ENCODE data around the gene SDHA.
"Not testable (repeated sequence)": the region's sequence is repeated elsewhere in the genome, so short reads cannot be mapped to it uniquely, and the experiment has no call there.

Gene SDHA

DNA sequence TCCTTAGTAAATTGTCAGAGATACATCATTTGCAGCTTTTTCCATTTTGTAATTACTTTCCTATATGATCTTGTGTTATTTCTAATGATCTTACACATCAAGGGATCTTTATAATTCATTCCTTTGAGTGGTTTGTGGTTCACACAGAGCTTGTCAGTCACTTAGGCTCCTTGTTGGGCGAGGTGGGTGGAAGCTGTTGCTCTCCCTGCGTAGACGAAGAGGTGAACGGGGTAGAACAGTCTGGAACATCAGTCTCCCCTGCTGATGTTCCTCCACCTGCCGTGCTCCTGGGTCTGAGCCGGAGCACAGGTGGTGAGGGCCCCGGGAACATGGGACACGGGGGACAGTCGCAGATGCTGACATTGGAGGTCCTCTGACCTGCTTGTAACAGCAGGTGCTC lies 17.4 kb downstream of the SDHA start:
- not testable (repeated sequence) for H3K9ac ChIP-seq (ENCODE audit: low read depth, low read length); H3K27me3 ChIP-seq (ENCODE audit: control insufficient read depth, insufficient read depth, low read length); H3K4me3 ChIP-seq (ENCODE audit: low read depth, low read length); H3K9me3 ChIP-seq (ENCODE audit: control insufficient read depth, insufficient read depth, low read length); H3K4me1 ChIP-seq (ENCODE audit: control insufficient read depth, insufficient read depth, low read length)
- peaks cover 19% of the 10 kb centered on the region for H3K36me3 ChIP-seq (ENCODE audit: control insufficient read depth, insufficient read depth, low read length)

DNA sequence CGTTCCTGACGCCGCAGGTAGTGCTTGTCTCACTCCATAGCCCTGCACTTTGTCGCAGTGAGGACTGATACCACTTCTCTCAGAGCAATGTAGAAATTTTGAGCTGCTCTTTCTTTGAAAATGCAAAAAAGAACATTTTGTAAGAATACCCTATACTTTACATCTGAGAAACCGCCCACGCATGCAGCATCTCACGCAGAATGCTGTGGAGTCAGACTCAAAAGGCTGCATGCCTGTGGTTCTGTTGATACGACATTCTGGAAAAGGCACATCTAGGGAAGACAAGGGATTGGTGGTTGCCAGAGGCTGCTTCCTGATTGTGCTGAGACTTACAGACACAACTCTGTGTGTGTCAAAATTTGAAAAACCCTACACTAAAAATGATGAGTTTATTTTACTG lies 19.8 kb downstream of the SDHA start:
- H3K36me3 ChIP-seq (ENCODE audit: control insufficient read depth, insufficient read depth, low read length) = peaks cover 33% of the 10 kb centered on the region
- H3K9ac ChIP-seq (ENCODE audit: low read depth, low read length); H3K27me3 ChIP-seq (ENCODE audit: control insufficient read depth, insufficient read depth, low read length); H3K4me1 ChIP-seq (ENCODE audit: control insufficient read depth, insufficient read depth, low read length); H3K9me3 ChIP-seq (ENCODE audit: control insufficient read depth, insufficient read depth, low read length); H3K4me3 ChIP-seq (ENCODE audit: low read depth, low read length): not testable (repeated sequence)

DNA sequence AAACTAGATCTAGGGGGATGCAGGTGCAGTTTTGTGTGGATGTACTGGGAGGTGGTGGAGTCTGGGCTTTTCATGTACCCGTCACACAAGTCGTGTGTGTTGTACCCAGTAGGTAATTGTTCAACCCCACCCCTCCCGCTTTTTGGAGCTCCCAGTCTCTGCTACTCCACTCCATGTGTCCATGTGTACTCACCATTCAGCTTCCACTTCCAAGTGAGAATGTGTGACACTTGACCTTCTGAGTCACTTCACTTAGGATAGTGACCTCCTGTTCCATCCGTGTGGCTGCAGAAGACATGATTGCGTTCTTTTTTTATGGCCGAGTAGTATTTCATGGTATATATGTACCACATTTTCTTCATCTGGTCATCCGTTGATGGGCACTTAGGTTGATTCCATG lies 22.4 kb downstream of the SDHA start:
- H3K27me3 ChIP-seq (ENCODE audit: control insufficient read depth, insufficient read depth, low read length); H3K9me3 ChIP-seq (ENCODE audit: control insufficient read depth, insufficient read depth, low read length): not testable (repeated sequence)
- peaks cover 22% of the 10 kb centered on the region for H3K36me3 ChIP-seq (ENCODE audit: control insufficient read depth, insufficient read depth, low read length)

DNA sequence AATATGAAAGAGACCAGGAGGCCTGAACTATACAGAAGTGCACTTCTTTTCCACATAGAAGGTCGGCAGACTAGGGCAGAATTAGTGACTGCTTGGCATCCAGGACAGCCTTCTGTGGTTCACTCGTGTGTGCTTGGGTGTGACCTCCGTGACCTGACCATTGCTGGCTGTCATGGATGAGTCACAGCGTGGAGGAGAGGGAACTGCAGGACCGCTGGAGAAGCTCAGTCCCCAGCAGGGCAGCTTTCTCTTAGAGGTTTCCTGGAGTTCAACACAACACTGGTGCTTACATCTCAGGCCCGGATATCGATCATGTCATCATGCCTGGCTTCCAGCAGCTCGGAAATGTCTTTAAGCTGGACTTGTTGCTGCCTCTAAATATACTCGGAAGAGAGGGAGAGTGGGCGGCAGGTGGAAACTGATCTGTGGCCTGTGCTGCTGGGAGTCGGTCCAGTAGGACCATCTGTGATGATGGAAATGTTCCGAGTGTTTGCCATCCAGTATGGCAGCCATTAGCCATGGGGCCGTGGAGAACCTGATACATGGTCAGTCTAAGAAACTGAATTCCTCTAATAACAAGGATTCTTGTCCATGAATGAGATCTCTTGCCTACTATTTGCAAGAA lies 23.0 kb downstream of the SDHA start:
- not testable (repeated sequence) for H3K4me3 ChIP-seq (ENCODE audit: low read depth, low read length); H3K9me3 ChIP-seq (ENCODE audit: control insufficient read depth, insufficient read depth, low read length); H3K27me3 ChIP-seq (ENCODE audit: control insufficient read depth, insufficient read depth, low read length); H3K4me1 ChIP-seq (ENCODE audit: control insufficient read depth, insufficient read depth, low read length); H3K9ac ChIP-seq (ENCODE audit: low read depth, low read length)
- H3K36me3 ChIP-seq (ENCODE audit: control insufficient read depth, insufficient read depth, low read length) = peaks cover 22% of the 10 kb centered on the region

More for the DNA sequence above, 22.4 kb downstream of the SDHA start:
- not testable (repeated sequence) for H3K4me3 ChIP-seq (ENCODE audit: low read depth, low read length); H3K9ac ChIP-seq (ENCODE audit: low read depth, low read length); H3K4me1 ChIP-seq (ENCODE audit: control insufficient read depth, insufficient read depth, low read length)

DNA sequence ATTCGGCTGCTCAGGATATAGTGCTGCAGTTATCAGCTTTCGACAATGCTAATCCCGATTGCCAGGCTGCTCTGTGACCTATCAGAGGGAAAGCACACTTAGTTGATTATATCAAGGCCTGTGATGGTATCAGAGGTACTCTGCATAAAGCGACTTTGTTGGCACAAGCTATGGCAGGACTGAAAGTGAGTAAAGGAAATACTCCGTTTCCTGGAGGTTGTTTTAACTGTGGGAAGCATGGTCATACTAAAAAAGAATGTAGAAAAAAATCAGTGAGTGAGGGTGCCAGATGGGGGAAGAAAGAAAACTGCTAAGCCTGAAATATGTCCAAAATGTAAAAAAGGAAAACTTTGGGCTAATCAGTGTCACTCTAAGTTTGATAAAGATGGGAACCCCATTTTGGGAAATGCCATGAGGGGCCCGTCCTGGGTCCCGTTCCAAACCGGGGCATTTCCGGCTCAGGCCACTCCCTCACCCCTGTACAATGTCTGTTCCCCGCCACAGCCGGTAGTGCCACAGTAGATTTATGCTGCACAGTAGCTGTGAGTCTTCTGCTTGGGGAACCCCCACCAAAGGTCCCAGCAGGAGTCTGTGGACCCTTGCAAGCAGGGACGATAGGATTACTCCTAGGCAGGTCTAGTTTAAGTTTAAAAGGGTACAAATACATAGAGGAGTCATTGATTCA lies 25.7 kb downstream of the SDHA start:
- H3K27me3 ChIP-seq (ENCODE audit: control insufficient read depth, insufficient read depth, low read length); H3K4me1 ChIP-seq (ENCODE audit: control insufficient read depth, insufficient read depth, low read length); H3K4me3 ChIP-seq (ENCODE audit: low read depth, low read length); H3K9me3 ChIP-seq (ENCODE audit: control insufficient read depth, insufficient read depth, low read length); H3K9ac ChIP-seq (ENCODE audit: low read depth, low read length): not testable (repeated sequence)
- peaks cover 26% of the 10 kb centered on the region for H3K36me3 ChIP-seq (ENCODE audit: control insufficient read depth, insufficient read depth, low read length)

DNA sequence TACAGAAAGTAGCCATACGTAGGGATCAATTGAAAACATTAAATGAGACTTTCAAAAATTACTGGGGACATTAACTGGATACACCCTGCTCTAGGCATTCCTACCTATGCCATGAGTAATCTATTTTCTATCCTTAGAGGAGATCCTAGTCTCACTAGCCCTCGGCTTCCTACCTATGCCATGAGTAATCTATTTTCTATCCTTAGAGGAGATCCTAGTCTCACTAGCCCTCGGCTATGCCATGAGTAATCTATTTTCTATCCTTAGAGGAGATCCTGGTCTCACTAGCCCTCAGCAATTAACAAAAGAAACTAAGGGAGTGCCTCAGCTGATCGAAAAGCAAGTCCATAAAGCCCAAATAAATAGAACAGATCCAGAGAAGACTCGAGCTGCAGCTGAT lies 27.6 kb downstream of the SDHA start:
- H3K9me3 ChIP-seq (ENCODE audit: control insufficient read depth, insufficient read depth, low read length); H3K9ac ChIP-seq (ENCODE audit: low read depth, low read length); H3K27me3 ChIP-seq (ENCODE audit: control insufficient read depth, insufficient read depth, low read length); H3K4me1 ChIP-seq (ENCODE audit: control insufficient read depth, insufficient read depth, low read length); H3K4me3 ChIP-seq (ENCODE audit: low read depth, low read length): not testable (repeated sequence)
- peaks cover 22% of the 10 kb centered on the region for H3K36me3 ChIP-seq (ENCODE audit: control insufficient read depth, insufficient read depth, low read length)

DNA sequence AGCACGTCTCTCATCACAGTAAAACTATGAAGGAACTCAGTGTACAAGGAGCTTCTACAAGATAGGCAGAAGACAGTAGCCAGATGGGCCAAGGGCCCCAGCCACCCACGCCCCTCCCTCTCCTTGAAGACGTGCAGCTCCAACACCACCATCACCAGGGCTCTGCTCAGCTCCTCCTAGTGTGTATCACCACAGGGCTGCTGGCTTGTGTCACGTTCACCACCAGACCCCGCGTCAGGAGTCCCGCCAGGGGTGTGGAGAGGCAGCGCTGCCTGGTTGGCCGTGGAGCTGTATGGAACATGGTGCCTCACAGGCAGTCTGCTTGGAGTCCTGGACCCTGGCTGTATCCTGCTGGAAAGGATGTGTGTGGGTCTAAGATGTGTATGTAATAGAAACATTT lies 32.3 kb downstream of the SDHA start:
- H3K4me3 ChIP-seq (ENCODE audit: low read depth, low read length); H3K36me3 ChIP-seq (ENCODE audit: control insufficient read depth, insufficient read depth, low read length); H3K9ac ChIP-seq (ENCODE audit: low read depth, low read length); H3K27me3 ChIP-seq (ENCODE audit: control insufficient read depth, insufficient read depth, low read length); H3K9me3 ChIP-seq (ENCODE audit: control insufficient read depth, insufficient read depth, low read length); H3K4me1 ChIP-seq (ENCODE audit: control insufficient read depth, insufficient read depth, low read length): not testable (repeated sequence)

DNA sequence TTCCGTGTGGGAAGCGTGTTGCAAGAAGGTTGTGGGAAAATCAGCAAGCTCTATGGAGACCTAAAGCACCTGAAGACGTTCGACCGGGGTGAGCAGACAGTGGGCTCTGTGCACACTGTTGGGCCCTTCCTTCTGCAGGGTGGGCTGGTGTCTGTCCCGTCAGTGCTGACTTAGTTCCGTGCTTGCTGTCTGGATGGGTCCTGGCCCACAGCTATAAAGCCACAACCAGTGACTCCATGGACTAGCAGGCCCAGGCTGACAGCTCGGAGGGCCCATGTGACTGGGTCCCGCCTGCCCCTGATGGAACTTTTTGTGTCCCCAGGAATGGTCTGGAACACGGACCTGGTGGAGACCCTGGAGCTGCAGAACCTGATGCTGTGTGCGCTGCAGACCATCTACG lies 32.9 kb downstream of the SDHA start:
- H3K27me3 ChIP-seq (ENCODE audit: control insufficient read depth, insufficient read depth, low read length); H3K4me3 ChIP-seq (ENCODE audit: low read depth, low read length); H3K36me3 ChIP-seq (ENCODE audit: control insufficient read depth, insufficient read depth, low read length); H3K9me3 ChIP-seq (ENCODE audit: control insufficient read depth, insufficient read depth, low read length); H3K4me1 ChIP-seq (ENCODE audit: control insufficient read depth, insufficient read depth, low read length); H3K9ac ChIP-seq (ENCODE audit: low read depth, low read length): not testable (repeated sequence)

DNA sequence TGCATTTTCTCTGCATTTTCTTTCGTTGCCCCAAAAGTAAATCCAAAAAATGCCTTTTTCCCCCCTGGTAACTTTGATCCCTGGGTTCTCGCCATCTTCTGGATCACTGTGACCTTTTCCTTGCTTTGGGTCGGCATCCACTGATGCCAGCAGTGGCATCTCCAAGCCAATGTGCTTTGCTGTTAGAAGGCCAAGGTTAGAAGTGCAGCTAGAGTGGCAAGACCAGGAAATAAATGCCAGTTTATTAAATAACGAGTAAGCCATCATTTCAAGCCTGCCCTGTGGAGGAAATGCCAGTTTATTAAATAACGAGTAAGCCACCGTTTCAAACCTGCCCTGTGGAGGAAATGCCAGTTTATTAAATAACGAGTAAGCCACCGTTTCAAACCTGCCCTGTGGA lies 33.4 kb downstream of the SDHA start:
- H3K4me3 ChIP-seq (ENCODE audit: low read depth, low read length); H3K9ac ChIP-seq (ENCODE audit: low read depth, low read length); H3K9me3 ChIP-seq (ENCODE audit: control insufficient read depth, insufficient read depth, low read length); H3K4me1 ChIP-seq (ENCODE audit: control insufficient read depth, insufficient read depth, low read length); H3K27me3 ChIP-seq (ENCODE audit: control insufficient read depth, insufficient read depth, low read length): not testable (repeated sequence)
- peaks cover 11% of the 10 kb centered on the region for H3K36me3 ChIP-seq (ENCODE audit: control insufficient read depth, insufficient read depth, low read length)

DNA sequence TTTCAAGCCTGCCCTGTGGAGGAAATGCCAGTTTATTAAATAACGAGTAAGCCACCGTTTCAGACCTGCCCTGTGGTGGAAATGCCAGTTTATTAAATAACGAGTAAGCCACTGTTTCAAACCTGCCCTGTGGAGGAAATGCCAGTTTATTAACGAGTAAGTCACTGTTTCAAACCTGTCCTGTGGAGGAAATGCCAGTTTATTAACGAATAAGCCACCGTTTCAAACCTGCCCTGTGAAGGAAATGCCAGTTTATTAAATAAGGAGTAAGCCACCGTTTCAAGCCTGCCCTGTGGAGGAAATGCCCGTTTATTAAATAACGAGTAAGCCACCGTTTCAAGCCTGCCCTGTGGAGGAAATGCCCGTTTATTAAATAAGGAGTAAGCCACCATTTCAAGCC lies 33.9 kb downstream of the SDHA start:
- H3K4me3 ChIP-seq (ENCODE audit: low read depth, low read length); H3K9ac ChIP-seq (ENCODE audit: low read depth, low read length); H3K27me3 ChIP-seq (ENCODE audit: control insufficient read depth, insufficient read depth, low read length); H3K4me1 ChIP-seq (ENCODE audit: control insufficient read depth, insufficient read depth, low read length); H3K9me3 ChIP-seq (ENCODE audit: control insufficient read depth, insufficient read depth, low read length): not testable (repeated sequence)
- peaks cover 11% of the 10 kb centered on the region for H3K36me3 ChIP-seq (ENCODE audit: control insufficient read depth, insufficient read depth, low read length)

DNA sequence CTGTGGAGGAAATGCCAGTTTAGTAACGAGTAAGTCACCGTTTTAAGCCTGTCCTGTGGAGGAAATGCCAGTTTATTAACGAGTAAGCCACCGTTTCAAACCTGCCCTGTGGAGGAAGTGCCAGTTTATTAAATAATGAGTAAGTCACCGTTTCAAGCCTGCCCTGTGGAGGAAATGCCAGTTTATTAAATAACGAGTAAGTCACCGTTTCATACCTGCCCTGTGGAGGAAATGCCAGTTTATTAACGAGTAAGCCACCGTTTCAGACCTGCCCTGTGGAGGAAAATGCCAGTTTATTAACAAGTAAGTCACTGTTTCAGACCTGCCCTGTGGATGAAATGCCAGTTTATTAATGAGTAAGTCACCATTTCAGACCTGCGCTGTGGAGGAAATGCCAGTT lies 34.4 kb downstream of the SDHA start:
- no peaks in the 10 kb centered on the region for H3K27me3 ChIP-seq (ENCODE audit: control insufficient read depth, insufficient read depth, low read length)
- no peaks in the 10 kb centered on the region for H3K4me1 ChIP-seq (ENCODE audit: control insufficient read depth, insufficient read depth, low read length)
- peaks cover 15% of the 10 kb centered on the region for H3K36me3 ChIP-seq (ENCODE audit: control insufficient read depth, insufficient read depth, low read length)
- H3K9me3 ChIP-seq (ENCODE audit: control insufficient read depth, insufficient read depth, low read length) = no peaks in the 10 kb centered on the region
- no peak overlapping the region for H3K4me3 ChIP-seq (ENCODE audit: low read depth, low read length)
- no peak overlapping the region for H3K9ac ChIP-seq (ENCODE audit: low read depth, low read length)

DNA sequence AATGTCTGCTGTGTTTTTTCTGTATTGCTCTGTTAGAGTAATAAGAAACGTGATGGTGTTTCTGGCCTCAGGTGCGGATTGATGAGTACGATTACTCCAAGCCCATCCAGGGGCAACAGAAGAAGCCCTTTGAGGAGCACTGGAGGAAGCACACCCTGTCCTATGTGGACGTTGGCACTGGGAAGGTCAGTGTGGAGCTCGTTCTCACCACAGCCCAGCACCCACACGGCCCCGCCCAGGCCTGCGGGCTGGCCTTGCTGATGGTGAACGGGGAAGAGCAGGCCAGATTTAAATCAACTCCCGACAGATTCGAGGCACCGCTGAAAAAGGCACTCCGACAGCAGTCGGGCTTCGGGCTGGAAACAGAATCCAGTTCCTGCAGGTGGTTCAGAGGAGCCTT lies 36.2 kb downstream of the SDHA start:
- H3K27me3 ChIP-seq (ENCODE audit: control insufficient read depth, insufficient read depth, low read length); H3K4me1 ChIP-seq (ENCODE audit: control insufficient read depth, insufficient read depth, low read length); H3K4me3 ChIP-seq (ENCODE audit: low read depth, low read length); H3K9me3 ChIP-seq (ENCODE audit: control insufficient read depth, insufficient read depth, low read length); H3K9ac ChIP-seq (ENCODE audit: low read depth, low read length): not testable (repeated sequence)
- H3K36me3 ChIP-seq (ENCODE audit: control insufficient read depth, insufficient read depth, low read length) = peaks cover 18% of the 10 kb centered on the region
